Measurements from ENCODE around the gene PROK2.

Gene PROK2

GRCh38 chr3:71733319-71733718 lies 51.6 kb downstream of the PROK2 start:
- no peak for DNase-seq

GRCh38 chr3:71732637-71733036 lies 52.3 kb downstream of the PROK2 start:
- no peak for DNase-seq

GRCh38 chr3:71728632-71729342 lies 56.2 kb downstream of the PROK2 start:
- no peak for DNase-seq

- no peak for DNase-seq
These were observed 58.8 kb downstream of the PROK2 start for GRCh38 chr3:71726146-71726545.

- DNase-seq = no peak
These were observed 59.5 kb downstream of the PROK2 start, which contains the start of gene EIF4E3 for GRCh38 chr3:71725271-71725991. Gene EIF4E3, minus strand, starts transcription at chr3:71725402. Its CDS starts 35 bp downstream, at chr3:71725367.

- no peak for DNase-seq
These were observed 60.2 kb downstream of the PROK2 start for GRCh38 chr3:71724584-71725270.

- no peak for DNase-seq
These were observed 60.8 kb downstream of the PROK2 start for GRCh38 chr3:71724171-71724453.

GRCh38 chr3:71723452-71724170 lies 61.3 kb downstream of the PROK2 start:
- DNase-seq = no peak

GRCh38 chr3:71722693-71723092 lies 62.3 kb downstream of the PROK2 start:
- DNase-seq = no peak
